Body of pancreas (tissue), 4 donors: ENCODE measurements around the gene SKI.

ENCODE experiments used
- CTCF ChIP-seq, 7 experiments: fragments of 450-650 bp in 4 of 7; fragments of 200-600 bp in 3 of 7; sonication (generic) in 3 of 7; IDR thresholded peaks; one replicate each; pipeline ENCODE4 v1.5.1; 2016 to 2019; ENCODE audit warnings: antibody characterized with exemption in 7 of 7
- POLR2A ChIP-seq, 3 donors: fragments of 450-650 bp; IDR thresholded peaks; one replicate each; pipeline ENCODE4 v1.6.1; 2016; ENCODE audit warnings: antibody characterized with exemption in 3 of 3, mild to moderate bottlenecking in 2 of 3

DNA sequence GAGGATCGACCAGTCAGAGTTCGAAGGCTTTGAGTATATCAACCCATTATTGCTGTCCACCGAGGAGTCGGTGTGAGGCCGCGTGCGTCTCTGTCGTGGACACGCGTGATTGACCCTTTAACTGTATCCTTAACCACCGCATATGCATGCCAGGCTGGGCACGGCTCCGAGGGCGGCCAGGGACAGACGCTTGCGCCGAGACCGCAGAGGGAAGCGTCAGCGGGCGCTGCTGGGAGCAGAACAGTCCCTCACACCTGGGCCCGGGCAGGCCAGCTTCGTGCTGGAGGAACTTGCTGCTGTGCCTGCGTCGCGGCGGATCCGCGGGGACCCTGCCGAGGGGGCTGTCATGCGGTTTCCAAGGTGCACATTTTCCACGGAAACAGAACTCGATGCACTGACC is 43.2 kb upstream of the SKI start:
- TF ChIP-seq CTCF (IDR thresholded peaks at IDR 0.05) (no peak), POLR2A (IDR thresholded peaks at IDR 0.05) (no peak)
